RCC 7860 (cell line): ENCODE measurements around the gene FAM222A.

Source experiments
- DNase-seq: peaks from one replicate; pipeline ENCODE4 v3.0.0-alpha.2; 2015; ENCODE audit warnings: low spot score
- FAIRE-seq: peaks from 2 replicates; lab custom pipeline; 2012; peaks lifted over from hg19 to GRCh38; lab: Jason Lieb, UNC

Gene FAM222A

DNA sequence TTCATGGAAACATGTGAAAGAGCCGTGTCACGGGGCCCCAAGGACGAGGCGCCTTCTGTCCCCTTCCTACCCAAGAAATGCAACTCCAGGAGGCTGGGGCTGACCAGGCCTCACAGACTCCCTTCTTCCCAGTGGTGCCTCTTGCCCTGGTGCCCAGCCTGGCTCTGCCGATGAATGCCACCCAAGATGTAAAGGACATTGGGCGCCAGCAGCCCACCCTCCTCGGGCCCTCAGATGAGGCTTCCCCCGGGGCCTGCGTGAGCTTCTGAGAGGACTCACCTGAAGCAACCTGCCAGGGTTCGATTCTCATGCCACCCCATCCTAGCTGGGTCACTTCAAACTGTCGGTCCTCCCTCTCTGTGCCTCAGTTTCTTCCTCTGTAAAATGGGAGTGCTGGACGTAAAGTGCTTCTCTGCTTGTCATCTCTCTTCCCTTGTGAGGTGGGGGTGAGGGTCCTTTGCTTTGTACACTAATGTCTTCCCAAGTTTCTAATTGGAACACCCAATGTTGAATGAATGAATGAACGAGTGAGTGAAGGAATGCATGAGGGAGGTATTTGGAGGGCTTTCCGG lies 10.8 kb downstream of the FAM222A start:
- FAIRE-seq (no peak), DNase-seq (no peak)

DNA sequence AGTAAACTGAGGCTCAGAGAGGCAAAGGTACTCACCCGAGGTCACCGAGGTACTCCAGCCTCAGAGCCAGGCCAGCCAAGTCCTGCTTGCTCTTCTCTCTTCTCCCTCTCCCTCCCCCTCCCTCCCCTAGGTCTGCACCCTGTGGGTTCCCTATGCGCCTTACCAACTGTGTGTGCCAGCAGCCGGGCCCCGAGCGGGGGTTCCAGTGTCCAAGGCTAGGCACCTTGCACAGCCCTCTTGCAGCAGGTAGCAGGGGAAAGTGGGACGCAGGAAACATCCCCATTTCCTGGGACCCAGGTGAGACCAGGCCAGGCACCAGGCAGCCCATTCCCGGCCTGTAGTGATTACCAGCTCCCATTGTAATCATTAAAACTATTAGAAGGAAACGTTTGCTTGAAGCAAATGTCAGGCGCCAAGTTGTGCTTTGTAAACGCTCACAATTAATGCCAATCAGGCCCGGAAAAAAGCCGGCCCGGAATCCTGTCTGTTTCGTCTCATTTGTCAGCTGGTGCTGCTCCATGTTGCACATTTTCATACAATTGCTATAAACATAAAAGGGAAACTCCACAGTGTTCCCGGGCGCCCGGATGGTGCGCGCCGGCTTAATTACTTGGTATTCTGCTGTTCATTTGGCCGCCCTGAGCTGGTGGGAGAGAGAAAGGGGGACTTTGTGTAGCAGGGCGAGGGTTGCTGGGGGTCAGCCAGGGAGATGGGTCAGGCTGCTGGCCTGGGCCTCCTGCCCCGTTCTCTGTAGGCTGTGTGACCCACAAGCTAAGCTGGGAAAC lies 11.9 kb downstream of the FAM222A start:
- FAIRE-seq = no peak
- DNase-seq = no peak

DNA sequence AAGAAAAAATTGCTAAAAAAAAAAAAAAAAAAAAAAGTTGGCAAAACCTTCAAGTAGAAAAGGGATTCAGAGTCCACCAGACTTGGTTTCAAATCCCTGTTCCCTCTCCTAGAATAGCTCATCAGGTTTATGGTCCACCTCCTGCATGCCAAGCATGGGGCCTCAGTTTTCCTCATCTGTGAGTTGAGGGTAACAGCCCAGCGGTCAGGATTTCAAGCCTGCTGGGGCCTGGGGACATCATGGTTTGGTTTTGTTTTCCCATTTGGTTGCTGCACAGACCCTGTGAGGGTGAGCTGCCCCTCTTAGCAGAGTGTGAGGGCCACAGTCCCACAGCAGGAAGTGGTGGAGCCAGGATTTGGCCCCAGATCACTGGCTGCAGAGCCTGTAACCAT lies 12.5 kb downstream of the FAM222A start:
- no peak for DNase-seq
- no peak for FAIRE-seq

DNA sequence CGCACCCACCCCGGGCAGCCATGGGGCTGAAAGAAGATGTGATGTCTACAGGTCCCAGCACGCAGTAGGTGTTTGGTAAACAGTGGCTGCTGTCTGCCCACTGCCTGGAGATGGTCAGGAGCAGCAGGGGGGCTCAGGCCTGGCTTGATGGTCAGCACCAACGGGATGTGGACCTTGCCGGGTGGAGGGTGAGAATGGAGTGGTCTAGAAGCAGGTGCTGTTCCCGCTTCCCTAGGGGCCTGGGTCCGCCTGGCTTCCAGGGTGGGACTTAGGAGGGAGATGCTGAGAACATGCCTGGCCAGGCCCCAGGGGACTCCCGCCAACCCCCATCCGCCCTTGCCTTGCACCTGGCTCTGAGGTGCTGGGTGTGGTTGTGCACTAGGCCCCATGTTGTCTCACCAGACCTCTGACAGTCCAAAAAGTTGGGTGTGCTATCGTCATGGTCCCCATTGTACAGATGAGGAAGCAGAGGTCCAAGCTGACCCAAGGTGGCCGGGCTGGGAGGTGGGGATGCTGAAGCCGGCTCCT lies 12.9 kb downstream of the FAM222A start:
- no peak for DNase-seq
- no peak for FAIRE-seq

DNA sequence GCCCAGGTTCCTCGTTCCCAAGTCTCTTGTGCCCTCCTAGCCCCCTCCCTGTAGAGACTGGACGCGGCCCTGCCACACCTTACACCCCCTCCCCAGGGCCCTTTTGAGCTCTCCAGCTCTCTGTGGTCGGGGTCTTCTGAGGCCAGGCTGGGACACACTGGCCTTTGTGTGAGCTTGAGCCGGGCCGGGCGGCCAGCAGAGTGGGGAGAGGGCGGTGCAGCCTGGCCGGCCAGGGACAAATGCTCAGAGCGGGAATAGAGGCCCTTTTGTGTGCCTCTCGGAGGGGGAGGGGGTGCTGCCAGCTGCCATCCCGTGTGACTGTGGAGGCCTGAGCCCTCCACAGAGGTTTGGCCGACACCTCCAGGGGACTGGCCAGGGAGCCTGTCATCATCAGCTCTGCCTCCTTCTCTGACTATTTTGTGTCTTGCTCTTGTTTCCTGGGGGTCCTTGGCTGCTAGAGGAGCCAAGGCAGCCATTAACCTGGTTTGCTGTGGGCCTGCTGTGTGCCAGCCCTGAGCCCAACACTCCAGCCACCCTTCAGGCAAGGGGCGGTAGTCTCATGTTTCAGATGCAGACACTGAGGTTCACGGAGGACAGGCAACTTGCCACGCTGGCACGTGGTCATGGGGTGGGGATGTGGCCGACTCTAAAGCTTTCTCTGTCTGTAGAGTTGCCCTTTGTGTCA lies 13.6 kb downstream of the FAM222A start:
- FAIRE-seq (no peak), DNase-seq (no peak)

DNA sequence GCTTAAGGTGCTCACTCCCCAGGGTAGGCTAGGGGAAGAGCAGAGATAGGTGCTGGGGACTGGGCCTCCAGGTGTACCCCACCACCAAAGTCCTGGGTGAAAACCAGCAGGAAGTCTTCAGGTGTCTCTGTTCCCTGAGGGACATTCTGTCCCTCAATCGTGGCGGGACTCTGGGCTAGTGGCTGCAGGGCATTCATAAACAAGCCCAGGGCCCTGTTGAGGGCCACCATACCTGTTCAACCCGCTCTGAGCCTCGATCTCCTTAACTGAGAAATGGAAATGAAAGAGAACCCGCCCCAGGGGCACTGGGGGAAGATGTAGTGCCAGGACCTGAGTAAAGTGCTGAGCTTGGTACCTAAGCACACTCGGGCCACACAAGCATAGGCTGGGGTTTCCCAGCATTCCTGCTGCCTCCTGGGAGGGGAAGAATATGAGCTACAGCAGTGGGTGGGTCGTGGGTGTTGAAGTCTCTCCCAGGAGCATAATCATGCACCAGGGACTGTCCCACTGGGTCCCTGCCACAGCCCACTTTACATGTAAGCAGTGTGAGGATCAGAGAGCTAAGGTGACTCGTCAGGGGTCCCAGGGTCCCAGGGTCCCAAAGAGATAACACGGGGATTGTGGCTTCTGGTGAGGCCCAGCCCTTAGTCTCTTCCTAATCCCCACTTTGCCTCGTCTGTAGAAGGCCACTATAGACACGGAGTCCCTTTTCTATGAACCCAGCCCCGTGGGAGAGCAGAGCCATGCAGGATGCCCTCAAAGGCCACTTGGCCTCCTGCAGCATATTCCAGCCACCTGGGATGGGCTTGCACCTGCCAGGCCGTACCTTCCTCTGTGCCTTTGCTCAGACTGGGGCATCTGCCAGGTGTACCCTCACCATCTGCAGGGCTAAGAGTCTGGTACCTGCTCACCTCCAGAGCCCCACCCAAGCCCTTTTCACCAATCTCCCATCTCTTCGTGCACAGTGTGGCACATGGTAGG lies 14.4 kb downstream of the FAM222A start:
- no peak for FAIRE-seq
- DNase-seq = no peak

DNA sequence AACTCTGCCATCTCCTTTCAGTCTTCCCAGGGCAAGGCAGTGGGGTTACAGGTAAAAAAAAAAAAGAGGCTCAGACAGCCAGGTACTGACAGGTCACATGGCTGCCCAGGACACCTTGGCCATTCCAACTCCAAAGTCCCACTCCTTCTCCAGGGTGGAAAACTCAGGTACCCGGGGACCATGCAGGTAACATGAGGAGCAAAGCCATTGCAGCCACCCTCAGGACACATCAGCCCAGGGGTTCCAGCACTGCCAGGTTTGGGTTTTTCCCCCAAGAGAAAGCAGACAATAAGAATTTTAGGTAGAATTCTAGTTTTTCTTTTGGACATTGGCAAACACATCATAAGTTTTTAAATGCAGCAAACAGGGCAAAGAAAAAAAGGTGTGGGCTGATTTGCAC lies 15.3 kb downstream of the FAM222A start:
- DNase-seq (no peak), FAIRE-seq (no peak)

DNA sequence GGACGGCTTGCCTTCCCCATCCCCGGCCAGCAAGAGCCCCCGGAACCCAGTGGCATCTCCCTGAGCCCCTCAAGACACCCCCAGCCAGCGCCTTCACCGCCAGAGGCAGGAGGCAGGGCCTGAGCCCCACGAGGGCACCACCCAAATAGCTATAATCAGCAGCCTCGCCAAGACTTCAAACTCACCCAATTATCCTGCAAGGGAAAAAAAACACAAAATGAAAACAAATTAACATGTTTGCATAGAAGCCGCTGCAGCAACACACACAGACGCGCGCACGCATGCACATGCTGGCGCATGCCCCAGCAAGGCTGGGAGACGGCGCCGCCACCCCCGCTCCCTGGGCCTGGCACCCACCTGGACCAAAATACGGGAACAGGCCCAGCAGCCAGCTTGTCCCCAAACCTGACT lies 15.8 kb downstream of the FAM222A start:
- DNase-seq (no peak), FAIRE-seq (no peak)

DNA sequence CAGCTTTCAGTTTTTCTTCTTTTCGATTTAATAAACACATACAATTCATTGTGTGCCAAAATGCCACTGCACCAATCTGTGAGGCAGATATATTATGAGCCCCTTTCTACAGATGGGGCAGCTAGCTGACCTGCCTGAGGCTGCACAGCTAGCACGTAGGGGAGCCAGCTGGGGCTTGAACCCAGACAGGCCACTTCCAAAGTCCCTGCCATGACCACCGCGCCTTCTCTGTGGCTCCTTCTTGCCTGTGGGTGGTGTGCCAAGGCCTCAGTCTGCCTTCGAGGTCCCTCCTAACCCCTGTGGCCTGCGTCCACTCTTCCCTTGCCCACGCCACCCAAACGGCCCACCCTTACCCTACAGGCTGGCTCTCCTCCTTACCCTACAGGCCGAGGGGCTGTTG lies 16.2 kb downstream of the FAM222A start:
- DNase-seq (no peak), FAIRE-seq (no peak)

DNA sequence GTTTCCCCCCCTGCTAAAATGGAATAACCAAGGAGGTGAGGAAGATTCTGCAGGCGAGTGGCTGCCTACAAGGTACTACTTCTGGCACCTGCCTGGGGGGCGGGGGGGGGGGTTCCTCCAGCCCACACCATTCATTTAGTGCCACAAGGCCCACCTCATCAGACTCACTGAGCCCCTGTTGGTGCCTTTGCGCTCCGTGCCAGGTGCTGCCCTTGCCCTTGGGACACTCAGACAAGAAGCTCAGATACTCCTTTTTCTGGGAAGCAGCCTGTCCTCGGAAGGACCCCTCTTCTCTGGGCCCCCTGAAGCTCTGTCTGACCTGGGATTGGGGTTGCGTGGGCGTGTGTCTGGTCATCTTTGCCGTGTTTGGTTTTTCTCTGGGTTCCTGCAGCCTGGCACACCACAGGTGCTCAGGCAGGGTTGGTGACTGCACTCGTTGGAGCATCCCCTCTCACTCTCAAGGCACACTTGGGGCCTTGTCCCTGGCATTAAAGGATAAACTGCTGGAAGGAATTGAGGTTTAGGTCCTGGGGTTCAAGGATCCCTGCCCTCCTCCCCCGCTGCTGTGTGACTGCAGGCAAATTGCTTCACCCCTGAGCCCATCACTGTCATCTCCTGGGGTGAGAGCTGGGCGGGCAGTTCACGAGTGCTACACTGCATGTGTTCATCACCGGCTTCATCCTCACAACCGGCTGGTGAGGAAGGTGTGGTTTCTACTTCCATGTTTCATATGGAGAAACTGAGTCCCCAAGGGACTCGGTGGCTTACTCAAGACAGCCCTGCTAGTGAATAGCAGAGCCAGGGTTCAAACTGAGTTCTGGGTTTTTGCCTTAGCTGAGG lies 16.9 kb downstream of the FAM222A start:
- FAIRE-seq = no peak
- DNase-seq = no peak

DNA sequence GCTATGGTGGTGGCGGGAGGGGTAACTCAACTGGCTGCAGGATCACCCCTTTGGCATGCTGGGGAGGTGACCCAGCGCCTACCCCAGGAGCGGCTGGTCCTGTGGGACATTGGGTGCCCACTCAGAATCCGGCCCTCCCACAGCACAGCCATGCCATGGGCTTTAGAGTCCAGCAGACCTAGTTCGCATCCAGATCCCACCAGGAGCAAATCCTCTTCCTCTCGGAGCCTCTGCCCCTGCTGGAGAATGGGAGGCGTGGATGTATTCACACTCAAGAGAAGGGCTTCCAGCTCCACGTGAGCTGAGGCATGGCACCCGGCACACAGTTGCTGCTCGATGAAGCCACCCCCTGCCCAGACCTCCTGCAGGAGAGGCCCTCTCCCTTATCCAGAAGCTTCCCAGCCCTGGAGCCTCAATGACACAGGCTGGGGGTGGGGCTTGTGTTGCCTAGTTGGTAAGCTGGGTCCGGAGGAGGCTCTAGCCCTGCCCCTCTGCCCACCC lies 17.7 kb downstream of the FAM222A start:
- FAIRE-seq (no peak), DNase-seq (no peak)

DNA sequence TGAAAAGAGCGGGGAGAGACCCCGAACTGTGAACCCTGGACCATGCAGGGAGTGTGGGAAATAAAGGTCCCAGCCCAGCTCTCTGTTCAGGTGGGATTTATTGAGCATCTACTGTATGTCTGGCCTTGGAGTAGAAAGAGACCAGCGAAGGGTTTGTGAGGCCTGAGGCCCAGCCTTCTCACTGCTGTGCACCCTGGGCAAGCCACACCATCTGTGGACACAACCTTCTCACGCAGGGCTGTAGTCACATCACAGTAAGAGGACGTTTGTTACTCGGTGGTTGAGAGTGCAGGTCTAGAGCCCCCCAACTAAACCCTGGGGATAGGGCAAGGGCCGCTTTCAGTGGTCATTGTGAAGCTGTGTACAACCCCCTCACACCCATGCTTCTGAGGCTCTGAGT lies 18.2 kb downstream of the FAM222A start:
- no peak for DNase-seq
- no peak for FAIRE-seq

DNA sequence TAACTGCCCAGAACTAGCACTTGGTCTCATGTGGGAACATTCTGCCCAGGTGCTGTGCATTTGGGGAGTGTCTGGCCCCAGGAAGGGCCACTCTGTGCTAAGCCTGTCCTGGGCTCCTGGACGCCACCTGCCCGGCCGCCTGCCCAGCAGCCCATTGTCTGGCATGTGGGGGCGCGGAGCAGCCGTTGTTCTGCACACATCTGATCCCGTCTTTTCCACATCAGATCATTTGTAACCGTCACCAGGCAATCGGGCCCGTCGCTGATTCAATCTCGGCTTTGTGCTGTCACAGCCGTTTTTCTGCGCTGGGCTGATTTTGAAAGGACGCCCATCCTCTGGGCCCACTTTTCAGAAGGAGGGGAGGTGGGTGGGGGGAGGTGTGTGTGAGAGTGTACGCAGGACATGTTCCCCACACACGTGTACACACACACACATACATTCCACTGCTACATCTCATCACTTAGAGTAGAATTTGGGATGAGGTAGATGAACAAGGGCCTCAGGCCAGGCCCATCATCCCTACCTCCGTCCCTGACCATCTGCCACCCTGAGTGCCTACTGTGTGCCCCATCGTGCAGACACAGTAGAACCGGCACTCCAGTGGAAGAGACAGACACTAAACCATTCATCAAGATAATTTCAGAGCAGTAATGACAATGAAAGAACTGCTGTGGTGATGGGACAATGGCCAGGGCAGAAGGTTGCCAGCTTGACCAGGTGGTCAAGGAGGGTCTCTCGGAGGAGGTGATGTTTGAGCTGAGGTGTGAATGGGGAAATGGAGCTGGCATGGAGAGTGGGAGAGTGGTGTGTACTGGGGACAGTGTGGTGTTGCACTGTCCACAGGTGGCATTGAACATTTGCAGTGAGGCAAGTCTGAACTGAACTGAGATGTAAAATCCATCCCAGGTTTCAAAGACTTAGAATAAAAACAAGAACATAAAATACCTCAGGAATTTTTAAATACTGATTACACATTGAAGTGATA lies 19.0 kb downstream of the FAM222A start:
- no peak for FAIRE-seq
- DNase-seq = no peak

DNA sequence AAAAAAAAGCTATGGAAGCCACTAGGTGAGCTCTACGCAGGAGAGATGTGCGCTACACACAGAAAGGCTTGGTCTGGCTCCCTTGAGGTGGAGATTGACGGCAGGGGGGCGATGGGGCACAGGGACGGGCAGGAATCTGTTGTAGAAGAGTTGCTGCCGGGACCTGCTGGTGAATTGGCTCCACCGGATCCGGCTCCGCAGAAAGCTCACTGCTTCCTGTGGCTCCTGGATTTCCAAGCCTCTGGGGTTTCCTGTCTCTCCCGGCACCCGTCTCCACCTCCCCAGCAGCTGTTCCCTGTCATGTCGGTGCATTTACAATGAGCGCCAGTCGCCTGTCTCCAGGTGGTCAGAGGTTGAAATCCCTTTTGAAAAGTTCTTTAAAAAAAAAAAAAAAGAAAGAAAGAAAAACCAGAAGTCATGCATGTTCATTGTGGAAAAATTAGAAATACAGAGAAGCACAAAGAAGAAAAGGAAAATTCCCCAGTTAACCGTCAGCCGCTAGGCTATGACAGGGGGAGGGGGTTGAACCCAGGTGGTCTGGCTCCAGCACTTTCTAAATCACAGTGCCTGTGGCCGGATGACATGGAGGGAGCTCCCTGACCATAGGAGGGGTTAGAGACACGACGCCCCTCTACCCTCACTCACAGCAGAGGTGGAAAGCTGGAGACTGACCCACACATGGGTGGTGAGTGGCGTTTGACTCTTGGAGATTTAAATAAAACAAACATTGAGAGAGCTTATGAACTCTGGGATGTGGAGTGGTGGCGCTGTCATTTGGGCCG lies 20.8 kb downstream of the FAM222A start:
- FAIRE-seq (no peak), DNase-seq (no peak)

DNA sequence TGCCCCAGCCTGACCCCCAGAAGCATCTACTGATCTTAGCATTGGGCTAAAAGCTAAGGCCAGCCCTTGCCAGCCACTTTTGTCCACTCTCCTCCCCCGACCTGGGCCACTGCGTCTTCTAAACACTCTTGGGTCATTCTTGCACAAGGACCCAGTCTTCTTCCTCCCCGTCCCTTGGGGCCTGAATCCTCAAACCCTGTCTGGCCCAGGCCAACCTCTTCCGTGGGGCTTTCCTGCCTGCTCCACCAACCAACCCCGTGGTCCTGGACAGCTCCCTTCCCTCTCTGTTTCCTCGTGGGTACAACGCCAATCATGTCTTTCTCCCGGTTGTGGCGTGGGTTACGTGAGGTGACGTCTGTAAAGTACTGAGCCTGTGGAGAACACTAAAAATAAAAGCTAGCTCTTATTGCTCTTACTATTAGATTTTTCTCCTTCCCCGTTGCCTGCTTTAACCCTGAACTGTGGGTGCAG lies 21.5 kb downstream of the FAM222A start:
- DNase-seq = no peak
- no peak for FAIRE-seq

DNA sequence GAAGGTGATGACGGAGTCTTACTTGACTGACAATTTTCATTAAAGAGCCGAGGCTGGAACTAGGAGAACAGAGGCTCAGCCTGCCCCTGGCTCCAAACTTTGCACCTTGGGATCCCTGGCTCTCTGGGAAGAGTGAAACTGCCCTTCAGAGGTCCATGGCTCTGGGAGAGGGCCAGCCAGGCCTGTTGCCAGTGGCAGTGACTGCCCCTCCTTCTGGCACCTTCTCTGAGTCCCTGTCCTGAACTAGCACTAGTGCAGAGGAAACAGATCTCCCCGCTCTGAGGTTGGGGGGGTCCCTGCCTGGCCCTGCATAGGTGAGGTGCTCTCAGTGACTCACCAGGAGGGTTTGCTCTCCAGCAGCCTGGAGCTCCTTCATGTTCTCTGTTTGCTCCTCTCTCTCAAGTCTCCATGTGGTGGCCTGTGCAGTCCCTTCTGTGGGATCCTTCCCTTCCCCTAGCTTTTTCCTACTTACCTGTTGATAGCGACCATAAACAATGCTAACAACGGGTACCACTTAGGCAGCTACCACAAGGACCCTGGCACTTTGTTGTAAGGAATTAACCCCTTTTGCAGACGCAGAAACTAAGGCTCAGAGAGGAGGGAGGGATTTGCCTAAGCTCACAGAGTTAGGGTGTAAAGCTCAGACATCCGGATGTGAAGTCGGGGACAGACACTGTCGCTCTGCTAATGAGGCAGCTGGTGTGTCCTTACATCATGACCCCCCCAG lies 22.4 kb downstream of the FAM222A start:
- DNase-seq (no peak), FAIRE-seq (no peak)

DNA sequence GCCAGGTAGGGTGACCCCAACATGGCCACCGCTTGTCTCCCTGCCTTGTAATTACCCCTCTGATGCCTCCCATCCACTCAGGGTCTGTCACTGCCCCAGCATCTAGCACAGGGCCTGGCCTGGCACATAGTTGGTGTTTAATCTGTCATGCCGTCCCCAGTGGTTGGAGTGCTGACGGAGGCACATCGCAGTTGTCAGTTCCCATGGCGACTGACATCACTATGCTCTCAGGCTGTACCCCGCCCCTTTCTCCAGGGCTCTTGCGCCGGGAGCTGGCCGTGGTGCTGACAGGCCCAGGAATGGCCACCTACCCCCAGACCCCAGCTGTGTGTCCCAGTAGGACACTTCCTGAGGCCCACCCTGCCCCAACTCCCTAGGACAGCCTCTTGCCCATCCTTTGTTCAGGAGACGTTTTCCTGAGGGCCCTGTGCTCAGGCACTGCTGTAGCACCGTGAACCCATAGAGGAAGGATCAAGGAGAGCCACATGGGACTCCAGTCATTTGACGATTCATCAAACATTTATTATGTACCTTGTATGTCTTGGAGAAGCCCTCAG lies 23.0 kb downstream of the FAM222A start:
- DNase-seq (no peak), FAIRE-seq (no peak)
